ENCODE results near the gene CHRNB2.

The CHRNB2 gene

DNA sequence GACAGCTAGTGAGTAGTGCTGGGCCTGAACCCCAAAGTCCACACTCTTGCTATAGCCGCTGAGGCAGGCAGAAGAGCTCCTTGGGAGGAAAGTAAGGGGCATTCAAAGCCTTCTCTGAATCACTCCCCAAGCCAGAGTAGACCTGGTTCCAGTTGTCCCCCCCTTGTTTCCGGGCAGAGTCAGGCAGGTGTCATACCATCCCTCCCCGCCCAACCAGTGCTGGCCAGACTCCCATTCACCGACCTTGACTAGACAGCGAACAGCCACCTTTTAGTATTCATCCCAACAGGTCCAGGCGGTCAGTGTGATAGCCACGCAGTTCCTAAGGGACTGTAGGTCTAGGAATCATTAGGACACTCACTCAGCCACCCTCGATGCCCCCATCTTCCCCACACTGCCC, 11.8 kb downstream of the CHRNB2 start:
- DNase-seq (ENCODE audit: low read depth), result no peak

DNA sequence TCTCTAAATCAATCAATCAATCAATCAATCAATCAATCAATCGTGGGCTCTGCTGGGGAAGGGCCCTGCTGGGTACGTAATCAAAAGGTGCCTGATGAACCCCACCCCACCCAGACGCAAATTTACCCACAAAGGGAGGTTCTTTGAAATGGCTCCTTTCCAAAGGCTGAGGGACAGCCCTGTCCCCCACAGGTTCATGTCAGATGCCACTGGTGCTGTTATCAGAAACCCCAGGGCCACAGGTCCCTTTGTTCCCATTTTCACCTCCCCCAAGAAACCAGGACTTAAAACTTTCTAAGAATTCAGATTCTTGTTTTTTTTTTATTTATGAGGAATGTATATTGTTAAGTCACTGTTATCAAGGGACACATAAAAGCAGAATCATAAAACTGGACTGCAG, 14.2 kb downstream of the CHRNB2 start:
- DNase-seq (ENCODE audit: low read depth), result no peak

DNA sequence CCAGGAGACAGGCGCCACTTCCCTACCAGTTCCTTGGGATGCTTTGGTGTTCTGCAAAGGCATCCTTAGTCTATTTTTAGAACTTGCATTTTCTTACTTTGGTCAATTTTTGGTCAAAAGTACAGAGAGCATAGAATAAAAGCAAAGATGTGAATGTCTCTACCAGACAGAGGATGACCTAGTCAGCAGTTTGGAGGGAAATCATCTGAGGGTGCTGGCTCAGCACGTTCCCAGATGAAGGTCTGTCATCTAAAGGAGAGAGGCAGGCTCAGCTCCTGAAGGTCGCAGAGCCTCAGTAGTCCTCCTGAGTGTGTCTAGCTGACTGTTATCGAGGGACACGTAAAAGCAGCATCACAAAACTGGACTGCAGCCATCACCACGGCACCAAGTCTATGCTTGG, 15.3 kb downstream of the CHRNB2 start:
- no peak for DNase-seq (ENCODE audit: low read depth)

DNA sequence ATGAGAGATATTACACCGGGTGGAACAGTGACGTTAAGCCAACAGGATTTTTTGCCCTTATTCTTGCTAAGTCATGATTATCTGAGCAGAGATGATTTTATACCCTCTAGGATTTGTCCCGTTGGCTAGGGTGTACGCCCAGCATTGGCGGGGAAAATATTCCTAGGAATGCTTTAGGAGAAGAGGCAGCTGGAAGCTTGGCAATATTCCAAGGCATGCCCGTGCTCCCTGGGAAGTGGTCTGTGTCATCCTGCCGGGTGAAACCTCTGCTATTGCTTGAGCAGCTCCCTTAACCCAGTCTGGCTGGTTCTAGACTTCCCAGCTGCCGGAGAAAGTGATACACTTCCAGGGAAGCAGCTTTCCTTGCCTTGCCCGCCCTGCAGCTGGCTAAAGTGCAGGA, 16.2 kb downstream of the CHRNB2 start:
- DNase-seq (ENCODE audit: low read depth), result no peak

DNA sequence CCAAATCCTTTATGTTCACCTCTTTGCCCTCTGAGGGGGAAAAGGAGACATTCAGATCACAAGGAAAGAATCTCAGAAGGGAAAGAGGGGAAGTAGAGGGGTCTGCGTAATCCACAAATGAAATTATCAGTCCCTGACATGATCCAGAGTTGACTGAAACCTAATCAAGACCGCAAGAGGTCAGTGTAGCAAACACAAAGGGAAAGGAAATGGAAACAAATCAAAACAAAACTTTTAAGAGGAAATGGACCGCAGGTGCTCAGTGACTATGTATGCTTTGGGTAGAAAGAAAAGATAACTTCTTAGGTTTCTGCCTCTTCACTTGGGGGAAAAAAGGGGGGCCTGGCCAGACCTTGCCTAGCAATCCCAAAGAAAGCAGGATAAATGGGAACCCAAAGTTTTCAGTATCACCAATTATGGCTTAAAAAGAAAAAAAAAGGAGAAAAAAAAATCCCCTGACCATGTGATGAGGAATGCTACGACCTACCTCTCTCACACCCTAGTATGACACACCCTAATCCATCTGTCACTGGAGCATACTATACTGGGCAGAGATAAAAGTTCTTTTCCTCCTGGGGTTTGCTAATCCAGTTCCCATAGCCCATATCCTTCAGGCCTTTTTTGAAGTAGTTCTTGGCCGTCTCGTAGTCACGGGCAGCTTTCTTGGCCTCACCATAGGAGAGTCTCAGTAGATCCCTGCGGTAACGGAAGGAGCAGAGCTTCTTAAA, 16.9 kb downstream of the CHRNB2 start:
- no peak for DNase-seq (ENCODE audit: low read depth)

DNA sequence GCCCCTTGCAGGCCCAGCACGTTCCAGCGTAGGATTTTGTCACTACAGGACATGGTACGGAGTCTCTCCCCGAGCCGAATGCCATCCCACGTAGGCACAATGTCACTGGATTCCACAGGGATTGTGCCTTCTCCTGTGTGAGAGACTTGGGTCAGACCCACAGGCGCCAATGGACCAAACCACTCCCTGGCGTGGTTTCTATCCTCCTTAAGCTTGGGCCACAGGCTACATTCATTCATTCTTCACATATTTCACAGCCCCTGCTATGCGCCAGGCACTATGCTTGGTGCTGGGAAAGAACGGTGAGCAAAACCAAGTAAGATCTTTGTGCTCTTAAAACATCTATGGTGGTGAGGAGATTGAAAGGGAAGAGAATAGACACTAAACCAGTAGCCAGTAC, 18.7 kb downstream of the CHRNB2 start:
- DNase-seq (ENCODE audit: low read depth), result no peak

DNA sequence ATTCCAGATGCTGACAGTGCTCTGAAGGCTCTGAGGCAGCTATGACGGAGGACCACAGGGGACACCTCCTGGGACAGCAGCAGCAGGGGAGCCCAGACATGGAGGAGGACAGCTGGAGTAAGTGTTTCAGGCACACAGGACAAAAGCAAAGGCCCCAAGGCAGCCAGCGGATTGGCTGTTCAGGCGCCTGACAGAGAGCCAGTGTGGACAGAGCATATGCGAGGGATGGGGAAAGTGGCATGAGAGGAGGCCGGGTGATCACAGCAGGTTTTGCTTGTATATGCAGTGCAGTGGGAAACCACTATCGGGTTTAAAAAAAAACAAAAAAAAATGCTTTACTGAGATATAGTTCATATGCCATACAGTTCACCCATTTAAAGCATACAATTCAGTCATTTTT, 19.1 kb downstream of the CHRNB2 start:
- no peak for DNase-seq (ENCODE audit: low read depth)

DNA sequence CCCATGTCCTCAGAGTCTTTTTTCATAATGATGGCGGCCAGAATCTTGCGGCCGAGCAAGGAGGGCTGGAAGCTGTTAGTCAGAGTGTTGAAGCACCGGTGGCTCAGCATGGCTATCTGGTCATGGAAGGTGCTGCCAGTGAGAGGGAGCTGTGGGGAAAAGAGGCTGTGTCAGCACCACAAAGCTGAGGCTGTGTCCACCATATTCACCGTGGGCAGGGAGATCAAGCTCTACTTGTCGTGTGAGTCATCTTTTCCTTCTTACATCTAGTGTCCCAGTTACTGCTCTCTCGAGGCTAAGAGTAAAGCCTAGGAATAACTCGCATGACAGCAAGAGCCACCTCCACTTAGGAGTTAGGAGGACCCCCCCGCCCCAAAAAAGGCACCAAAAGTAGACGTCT, 22.2 kb downstream of the CHRNB2 start:
- DNase-seq (ENCODE audit: low read depth), result no peak

DNA sequence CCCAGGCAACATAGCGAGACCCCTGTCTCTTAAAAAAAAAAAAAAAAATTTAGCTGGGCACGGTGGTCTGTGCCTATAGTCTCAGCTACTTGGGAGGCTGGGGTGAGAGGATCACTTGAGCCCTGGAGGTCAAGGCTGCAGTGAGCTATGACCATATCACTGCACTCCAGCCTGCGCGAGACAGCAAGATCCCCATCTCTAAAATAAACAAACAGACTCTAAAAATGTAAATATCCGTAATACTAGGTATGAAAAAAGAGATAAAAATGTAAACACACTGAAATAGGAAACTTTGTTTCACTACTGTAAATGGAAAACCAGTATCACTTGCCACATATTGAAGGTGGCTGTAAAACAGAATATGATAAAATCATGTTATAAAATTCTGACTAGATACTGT, 23.2 kb downstream of the CHRNB2 start:
- no peak for DNase-seq (ENCODE audit: low read depth)

DNA sequence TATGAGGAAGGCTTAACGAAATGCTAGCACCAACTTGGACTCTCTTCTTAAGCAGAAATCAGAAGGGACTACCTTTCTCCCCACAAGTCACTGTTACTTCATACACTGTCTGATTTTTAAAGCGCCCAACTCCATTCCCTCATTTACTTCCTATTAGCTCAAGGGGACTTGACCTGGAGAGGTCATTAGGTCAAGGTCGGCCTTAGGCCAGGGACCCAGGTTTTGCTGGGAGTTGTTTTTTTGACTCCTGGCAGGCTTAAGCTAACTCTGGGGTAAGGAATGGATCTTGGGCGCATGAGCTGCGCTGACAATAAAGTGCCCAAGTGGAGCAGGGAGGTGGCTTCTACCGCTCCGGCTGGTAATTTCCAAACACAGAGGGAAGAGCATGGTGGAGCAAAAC, 23.6 kb downstream of the CHRNB2 start:
- no peak for DNase-seq (ENCODE audit: low read depth)

DNA sequence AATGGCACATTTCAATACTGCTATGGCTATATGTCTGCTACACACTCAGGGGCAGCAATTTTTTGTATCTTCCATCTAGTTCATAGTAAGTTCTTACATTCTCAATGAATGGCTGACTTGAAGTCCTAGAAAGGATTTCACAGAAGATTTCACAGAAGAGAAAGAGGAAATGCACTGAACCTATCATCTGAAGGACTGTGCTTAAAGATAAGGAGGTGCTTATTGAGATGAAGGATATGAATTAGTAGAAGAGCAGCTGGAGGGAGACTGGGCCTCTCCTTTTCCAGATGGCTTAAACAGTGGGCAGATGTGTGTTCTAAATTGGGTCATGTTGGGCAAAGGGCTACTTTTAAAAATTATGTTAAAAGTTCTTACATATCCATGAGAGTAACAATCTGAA, 25.8 kb downstream of the CHRNB2 start:
- DNase-seq (ENCODE audit: low read depth), result no peak

DNA sequence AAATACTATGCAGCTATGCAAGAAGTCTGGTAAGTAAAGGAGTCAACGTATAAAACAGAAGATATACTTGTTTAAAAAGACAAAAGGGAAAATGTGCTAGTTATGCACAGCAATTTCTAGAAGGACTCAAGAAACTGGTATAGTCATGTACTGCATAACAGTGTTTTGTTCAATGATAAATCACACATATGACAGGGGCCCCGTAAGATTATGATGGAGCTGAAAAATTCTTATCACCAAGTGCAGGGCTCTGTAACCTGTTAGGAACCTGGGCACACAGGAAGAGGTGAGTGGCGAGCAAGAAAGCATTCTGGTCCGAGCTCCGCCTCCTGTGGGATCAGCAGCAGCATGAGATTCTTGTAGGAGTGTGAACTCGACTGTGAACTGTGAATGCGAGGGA, 27.2 kb downstream of the CHRNB2 start:
- DNase-seq (ENCODE audit: low read depth), result no peak

DNA sequence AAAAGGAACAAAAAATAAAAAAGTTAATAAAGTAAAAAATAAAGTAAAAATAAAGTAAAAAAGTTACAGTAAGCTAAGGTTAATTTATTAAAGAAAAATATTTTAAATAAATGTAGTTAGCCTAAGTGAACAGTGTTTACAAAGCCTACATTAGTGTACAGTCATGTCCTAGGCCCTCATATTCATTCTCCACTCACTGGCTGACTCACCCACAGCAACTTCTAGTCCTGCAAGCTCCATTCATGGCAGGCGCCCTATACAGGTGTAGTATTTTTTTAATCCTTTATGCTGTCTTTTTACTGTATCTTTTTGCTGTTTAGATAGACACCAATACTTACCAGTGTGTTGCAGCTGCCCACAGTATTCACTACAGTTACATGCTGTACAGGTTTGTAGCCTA, 28.0 kb downstream of the CHRNB2 start:
- DNase-seq (ENCODE audit: low read depth), result no peak

DNA sequence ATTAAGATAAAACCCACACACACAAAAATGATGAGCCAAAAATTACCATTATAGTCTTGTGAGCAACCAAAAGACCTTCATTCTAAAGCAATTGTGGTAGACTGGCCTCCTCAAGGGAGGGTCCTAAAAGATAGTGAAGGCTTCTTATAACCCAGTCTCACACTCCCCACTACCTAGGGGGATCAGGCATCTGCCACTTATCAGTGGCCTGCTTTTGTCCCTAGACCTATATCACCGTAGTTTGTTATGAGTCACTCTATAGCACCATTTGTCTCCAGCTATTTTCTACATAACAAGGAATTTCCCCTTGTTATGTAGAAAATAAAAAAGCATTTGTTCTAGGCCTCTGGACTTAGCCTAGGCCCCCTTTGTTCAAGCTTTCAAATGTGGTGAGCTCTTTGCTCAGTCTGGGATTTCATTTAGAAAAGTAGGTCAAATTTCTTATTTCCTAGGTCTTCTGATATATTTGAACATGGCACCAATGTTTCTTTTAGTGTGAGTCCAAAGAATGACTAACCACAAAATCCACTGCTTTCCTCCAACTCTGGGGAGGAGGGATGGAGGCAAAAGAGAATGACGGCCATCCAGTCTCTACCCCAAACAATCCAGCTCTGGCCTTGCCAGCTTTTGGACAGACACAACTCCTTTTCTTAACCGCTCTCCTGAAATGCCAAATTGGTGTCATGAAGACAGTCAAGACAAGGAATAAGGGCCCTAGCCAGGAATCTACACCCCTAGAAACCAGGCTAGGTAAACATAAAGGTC, 31.5 kb downstream of the CHRNB2 start:
- DNase-seq (ENCODE audit: low read depth), result no peak

DNA sequence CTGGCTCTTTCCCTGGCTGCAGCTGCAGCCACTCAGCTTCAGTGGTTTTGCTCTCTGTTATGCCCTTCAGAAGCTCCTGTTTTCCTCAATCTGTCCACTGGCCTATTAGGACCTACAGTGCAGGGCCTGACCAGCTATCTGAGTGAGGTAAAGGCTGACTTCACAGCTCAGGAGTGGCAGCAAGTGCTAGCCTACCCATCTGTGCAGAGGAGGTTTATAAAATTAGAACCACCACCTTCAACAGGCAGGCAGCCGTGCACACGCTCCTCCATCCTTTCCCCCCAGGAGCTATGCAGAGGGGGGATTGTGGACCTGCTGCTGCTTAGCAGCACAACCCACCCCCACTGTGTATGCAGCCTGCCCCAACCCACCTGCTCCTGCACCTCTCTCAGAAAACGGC, 32.1 kb downstream of the CHRNB2 start:
- no peak for DNase-seq (ENCODE audit: low read depth)

DNA sequence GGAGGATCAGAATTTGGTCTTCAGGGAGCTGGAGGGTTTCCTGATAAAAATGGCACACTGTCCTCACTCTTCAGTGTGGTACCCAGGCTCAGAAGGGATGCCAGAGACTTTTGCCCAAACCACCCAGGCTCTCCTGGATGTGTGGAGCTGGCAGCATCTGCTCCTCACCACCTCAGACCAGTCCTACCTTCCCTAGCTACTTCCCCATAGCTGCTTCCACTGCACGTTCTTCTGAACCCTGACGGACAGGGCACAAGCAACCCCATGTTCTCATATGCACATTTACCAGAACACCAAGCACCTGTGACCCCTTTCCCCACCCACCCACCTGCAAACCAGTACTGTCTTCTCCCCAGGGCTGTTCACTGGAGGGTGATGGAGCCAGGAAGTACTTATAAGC, 35.7 kb downstream of the CHRNB2 start:
- DNase-seq (ENCODE audit: low read depth), result no peak

DNA sequence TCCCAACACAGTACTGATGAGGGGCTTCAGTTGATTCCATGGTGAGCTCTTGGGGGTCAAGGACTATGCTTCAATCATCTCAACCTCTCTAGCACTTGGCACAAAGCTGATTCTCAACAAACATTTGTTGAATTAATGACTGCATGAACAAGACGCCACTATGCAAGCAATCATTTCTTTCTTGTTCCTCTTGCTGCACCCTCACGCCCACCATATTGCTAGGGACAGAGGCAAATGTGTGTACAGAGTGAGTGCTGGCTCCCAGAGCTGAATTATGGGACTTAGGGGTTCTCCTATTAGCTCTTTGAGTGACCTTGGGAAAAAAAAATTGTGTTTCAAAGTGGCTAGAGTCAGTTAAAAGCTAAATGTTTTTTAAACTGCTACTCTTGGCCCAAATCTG, 38.0 kb downstream of the CHRNB2 start:
- DNase-seq (ENCODE audit: low read depth), result no peak

DNA sequence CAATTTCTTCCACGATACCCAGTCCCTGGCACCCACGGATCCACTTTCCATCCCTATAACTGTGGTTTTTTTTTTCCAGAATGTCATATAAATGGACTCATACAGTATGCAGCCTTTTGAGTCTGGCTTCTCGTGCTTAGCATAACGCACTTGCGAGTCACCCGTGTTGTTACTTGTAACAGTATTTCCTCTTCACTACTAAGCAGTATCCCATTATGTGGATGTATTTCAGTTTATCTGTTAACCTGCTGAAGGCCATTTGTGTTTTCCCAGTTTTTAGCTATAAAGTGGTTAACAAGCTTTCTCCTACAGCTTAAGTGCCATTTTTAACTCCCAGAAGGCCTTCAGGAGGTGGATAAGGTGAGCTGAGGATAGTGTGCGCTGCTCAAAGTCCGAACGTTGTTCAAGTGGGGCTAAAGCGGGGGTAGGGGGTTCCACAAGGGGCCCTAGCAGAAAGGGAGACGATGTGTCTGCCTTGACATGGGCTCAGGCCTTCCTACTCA, 39.6 kb downstream of the CHRNB2 start:
- DNase-seq (ENCODE audit: low read depth), result no peak

DNA sequence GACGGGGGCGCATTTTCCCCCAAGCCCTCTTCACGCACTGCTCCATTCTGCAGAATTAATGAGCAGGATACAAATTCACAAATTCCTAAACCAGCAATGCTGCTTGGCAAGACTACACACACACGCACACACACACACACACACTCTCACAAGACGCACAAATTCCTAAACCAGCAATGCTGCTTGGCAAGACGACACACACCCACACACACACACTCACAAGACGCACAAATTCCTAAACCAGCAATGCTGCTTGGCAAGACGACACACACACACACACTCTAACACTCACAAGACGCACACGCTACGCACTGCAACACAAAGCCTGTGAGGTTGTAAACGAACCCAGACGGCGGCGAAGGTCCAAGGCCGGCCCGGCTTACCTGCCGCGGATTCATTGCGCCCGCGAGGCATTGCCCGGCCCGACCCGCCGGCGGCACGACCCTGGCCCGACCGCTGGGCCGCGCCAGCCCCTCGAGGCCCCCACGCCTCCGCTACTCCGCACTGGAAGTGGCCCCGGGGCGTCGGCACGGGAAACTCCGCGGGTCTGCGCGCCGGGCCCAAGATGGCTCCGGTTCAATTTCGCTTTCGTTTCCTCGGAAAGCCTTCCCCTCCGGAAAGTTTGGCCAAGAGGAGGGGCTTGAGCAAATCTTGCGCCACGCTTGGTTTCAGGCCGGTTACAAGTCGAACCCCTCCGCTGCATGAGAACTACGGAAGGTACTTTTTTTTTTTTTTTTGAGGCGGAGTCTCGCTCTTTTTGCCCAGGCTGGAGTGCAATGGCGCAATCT, 40.2 kb downstream of the CHRNB2 start, which contains the start of gene ADAR:
TSS of gene ADAR (minus strand) at position 578 of the 788 bp plus-strand sequence. CDS start at position 398, 180 bp downstream.
- peak; percentile 90 for DNase-seq (ENCODE audit: low read depth)

DNA sequence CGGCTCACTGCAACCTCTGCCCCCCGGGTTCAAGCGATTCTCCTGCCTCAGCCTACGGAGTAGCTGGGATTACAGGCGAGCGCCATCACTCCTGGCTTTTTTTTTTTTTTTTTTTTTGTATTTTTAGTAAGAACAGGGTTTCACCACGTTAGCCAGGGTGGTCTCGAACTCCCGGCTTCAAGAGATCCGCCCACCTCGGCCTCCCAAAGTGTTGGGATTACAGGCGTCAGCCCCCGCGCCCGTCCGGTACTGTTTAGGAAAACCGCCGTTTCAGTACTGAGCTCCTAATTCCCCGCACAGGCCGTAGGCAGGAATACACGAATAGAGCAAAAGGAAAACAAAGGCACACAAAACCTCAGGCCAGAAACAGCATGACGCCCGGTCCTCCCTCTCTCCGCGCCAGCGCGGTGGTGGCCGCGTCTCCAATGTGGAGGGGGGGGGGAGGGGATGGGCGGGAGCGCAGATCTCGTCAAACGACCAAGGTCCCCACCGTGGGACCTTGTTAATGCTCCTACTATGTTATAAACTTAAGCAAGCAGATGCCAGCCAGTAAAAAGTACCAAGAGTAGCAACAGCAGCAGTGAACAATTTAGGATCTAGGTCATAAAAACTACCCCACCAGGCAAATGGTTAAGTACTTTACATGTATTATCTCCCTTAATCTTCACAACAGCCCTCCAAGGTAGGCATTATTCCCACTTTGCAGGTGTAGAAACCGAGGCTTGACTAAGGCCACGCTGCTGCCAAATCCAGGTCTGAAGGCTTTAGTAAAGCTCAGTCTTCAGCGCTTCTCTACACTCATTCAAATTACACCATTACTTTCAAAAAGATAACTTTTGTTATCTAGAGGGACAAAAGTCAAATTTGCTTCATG, 41.1 kb downstream of the CHRNB2 start:
- DNase-seq (ENCODE audit: low read depth), result no peak

All from stimulated activated CD8-positive, alpha-beta memory T cell treated with anti-CD3 and anti-CD28 coated beads, Interleukin-12 subunit alpha, Interleukin-12 subunit beta, amount 100 ng/mL, for 1 hour (primary cell).